HG03025 (cell line): ENCODE results near the gene RUFY2.
"Not testable (repeated sequence)": the region's sequence is repeated elsewhere in the genome, so short reads cannot be mapped to it uniquely, and the experiment has no call there.

Source experiments
- ATAC-seq: cut with Tn5 transposase; IDR thresholded peaks from one replicate; pipeline ENCODE4 v1.9.1; 2021; ENCODE audit warnings: mild to moderate bottlenecking, moderate library complexity; ENCODE audit not compliant: unreplicated experiment, low FRiP score

RUFY2 gene

GRCh38 chr10:68327889-68328786 is 78.9 kb downstream of the RUFY2 start:
- ATAC-seq: no peak

DNA sequence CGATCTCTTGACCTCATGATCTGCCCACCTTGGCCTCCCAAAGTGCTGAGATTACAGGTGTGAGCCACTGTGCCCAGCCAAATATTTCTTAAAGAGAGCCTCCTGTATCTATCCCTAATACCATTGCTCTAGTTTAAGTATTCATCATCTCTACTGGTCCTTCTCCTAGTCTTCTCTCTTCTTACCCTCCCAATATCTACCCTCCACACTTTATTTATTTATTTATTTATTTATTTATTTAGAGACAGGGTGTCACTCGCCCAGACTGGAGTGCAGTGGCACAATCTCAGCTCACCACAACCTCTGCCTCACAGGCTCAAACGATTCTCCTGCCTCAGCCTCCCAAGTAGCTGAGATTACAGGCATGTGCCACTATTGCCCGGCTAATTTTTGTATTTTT is 82.7 kb downstream of the RUFY2 start:
- ATAC-seq: not testable (repeated sequence)

- ATAC-seq: no peak
Observed at GRCh38 chr10:68318331-68319059, 88.6 kb downstream of the RUFY2 start.

DNA sequence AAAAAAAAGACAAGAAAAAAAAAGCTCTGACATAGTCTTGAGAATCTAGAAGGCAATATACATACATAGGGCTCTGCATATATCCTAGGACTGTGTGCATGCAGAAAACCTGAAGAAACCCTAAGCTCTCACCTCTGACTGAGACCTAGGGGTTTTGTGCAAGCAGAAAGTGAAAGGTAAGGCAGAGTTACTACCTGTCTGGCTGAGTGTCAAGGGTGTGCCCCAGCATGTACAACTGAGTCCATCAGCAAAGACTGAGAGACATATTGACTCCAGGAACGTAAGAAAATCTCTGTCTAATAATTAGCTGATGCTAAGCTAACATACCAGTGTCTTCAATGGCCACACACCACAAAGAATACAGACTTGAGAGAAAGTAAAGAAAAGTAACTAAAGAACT is 91.5 kb downstream of the RUFY2 start:
- ATAC-seq: no peak

GRCh38 chr10:68314930-68315329 is 92.1 kb downstream of the RUFY2 start:
- not testable (repeated sequence) for ATAC-seq

- no peak for ATAC-seq
Observed at GRCh38 chr10:68310531-68310930, 96.5 kb downstream of the RUFY2 start.

GRCh38 chr10:68305854-68306253 is 101.2 kb downstream of the RUFY2 start:
- ATAC-seq: no peak

DNA sequence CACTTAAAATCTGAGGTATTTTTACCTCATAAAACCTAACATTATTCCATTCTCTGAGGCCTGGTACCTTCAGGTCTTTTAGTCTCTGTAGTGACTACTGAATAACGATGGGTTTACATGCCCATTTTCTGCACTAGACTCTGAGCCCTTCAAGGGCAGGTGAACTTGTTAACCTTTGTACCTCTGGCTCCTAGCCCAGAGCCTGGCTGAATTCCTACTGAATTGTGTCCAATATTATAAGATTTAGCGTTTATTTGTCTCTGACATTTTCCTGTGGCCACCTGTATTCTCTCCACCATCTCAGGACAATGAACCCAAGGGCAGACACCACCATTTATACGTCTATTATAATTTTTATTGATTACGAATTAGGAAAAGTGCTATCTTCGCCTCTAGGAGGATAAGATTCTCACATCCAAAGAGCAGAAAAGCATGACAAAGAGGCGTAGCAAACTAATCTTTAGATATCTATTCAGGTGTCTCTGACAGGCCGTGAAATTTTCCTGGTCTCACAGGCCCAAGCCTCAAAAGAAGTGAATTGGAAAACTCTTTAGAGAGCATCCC is 103.1 kb downstream of the RUFY2 start:
- no peak for ATAC-seq

GRCh38 chr10:68302871-68303270 is 104.2 kb downstream of the RUFY2 start:
- no peak for ATAC-seq

GRCh38 chr10:68302503-68302823 is 104.6 kb downstream of the RUFY2 start:
- no peak for ATAC-seq

- no peak for ATAC-seq
Observed at GRCh38 chr10:68301790-68302502, 105.1 kb downstream of the RUFY2 start.

GRCh38 chr10:68301301-68301700 is 105.8 kb downstream of the RUFY2 start:
- no peak for ATAC-seq

DNA sequence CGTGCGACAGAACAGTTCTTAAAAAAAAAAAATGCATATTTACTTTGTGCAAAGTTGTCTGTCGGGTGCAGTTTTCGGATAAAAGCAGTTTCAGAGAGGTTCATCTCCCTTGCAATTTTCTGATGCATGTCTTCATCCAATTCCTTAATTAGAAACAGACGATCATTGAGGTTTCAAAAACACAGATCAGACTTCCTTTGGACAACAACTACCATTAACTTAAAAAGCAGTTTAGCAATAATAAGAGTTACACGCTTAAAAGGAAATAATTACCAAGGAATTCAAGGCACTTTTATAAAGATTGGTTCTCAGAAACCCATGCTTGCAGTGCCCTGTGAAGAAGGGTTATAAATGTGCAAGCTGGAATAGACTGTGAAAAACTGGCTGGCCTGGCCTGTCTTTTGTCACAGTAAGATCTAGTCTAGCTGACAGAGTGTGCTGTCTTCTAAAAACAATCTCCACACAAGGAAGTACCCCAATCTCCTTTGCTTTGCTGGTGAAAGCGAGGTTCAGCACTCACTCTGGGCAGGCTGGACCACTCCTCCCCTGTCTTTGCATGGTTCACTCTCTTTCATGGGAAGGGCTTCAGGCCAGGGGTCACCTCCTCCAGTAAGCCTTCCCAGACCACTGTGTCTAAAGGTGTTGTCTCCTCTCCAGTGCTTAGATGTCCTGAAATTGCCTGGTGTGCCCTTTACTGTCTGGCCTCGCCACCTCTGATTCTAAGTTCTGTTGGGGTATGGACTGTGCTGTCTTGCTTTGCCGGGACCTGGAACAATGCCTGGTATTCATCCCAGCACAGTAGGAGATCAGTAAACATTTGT is 110.0 kb downstream of the RUFY2 start:
- no peak for ATAC-seq
